ENCODE results near the gene CTIF. TPM values are rescaled to one million over a fixed set of nuclear protein-coding genes. Genes with fewer than 3 reads are reported as not detected.

CTIF gene
- total RNA-seq, 1 donor from 2014 or later, result 35.1 TPM

DNA sequence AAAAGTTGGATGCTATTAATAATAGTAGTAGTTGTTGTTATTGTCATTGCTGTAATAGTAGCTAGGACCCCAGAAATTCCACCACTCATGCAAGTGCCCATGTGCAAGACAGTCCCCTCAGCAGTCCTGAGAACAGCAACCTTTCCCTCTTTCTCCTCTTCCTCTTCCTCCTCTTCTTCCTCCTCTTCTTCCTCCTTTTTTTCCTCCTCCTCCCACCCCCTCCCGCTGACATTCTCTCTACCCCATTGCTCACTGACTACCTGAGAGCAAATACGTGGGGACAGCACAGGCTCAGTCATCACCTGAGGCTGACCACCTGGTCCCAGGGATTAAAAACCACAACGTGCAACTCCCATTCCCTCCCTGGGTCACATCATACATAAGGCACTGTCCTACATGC is 370.1 kb downstream of the CTIF start:
- Histone ChIP-seq H3K4me1 (no peaks in the 10 kb centered on the region), H3K4me3 (no peak overlapping the region), H3K9me3 (no peaks in the 10 kb centered on the region), H3K36me3 (no peaks in the 10 kb centered on the region), H3K27ac (no peak overlapping the region), H3K27me3 (no peaks in the 10 kb centered on the region)
- TF ChIP-seq POLR2A (IDR thresholded peaks at IDR 0.05) (no peak), CTCF (IDR thresholded peaks at IDR 0.05) (no peak)
- no peak for DNase-seq (ENCODE audit: extremely low spot score in 2 of 2)
- intact Hi-C loops (cut with DNase I), result no loop called here

- no peak for DNase-seq (ENCODE audit: extremely low spot score in 2 of 2)
- no peaks in the 10 kb centered on the region for H3K36me3 ChIP-seq
- H3K27ac ChIP-seq, result no peak overlapping the region
- no peaks in the 10 kb centered on the region for H3K27me3 ChIP-seq
- no peaks in the 10 kb centered on the region for H3K9me3 ChIP-seq
- H3K4me1 ChIP-seq, result peaks cover 1% of the 10 kb centered on the region
- intact Hi-C loops (cut with DNase I), result no loop called here
- TF ChIP-seq POLR2AphosphoS5 (IDR thresholded peaks at IDR 0.05; ENCODE audit: insufficient read depth in 1 of 2, low read depth in 1 of 2), result no peak
- TF ChIP-seq POLR2A (IDR thresholded peaks at IDR 0.05), result no peak
- TF ChIP-seq CTCF (IDR thresholded peaks at IDR 0.05), result no peak
- no peak overlapping the region for H3K4me3 ChIP-seq
Observed at GRCh38 chr18:48909721-48910120, 370.9 kb downstream of the CTIF start.

- no peak overlapping the region for H3K4me3 ChIP-seq
- no peaks in the 10 kb centered on the region for H3K36me3 ChIP-seq
- peaks cover 11% of the 10 kb centered on the region for H3K4me1 ChIP-seq
- H3K9me3 ChIP-seq, result no peaks in the 10 kb centered on the region
- TF ChIP-seq POLR2AphosphoS5 (IDR thresholded peaks at IDR 0.05; ENCODE audit: insufficient read depth in 1 of 2, low read depth in 1 of 2), result no peak
- TF ChIP-seq POLR2A (IDR thresholded peaks at IDR 0.05), result no peak
- no peak for TF ChIP-seq CTCF (IDR thresholded peaks at IDR 0.05)
- H3K27me3 ChIP-seq, result no peaks in the 10 kb centered on the region
- DNase-seq (ENCODE audit: extremely low spot score in 2 of 2), result no peak
- no peak overlapping the region for H3K27ac ChIP-seq
- intact Hi-C loops (cut with DNase I), result no loop called here
Observed at GRCh38 chr18:48910972-48911545, 372.2 kb downstream of the CTIF start.

Small RNAs within 50 kb of the gene (microRNA-seq; reads per million reads assigned to microRNA genes)
- gene MIR4743 (ENCODE audit: borderline number of aligned reads, borderline replicate concordance), result not detected

Small RNAs within 50 kb of the gene (small RNA-seq; reads per million reads assigned to genes)
- gene MIR4743, result not detected

Other genes starting within 250 kb of the CTIF start
- 40.5 TPM for gene ZBTB7C, start 129.6 kb upstream of the CTIF start, total RNA-seq